Mucosa of descending colon (tissue), 3 donors: ENCODE data around the gene HDHD2. TPM values are rescaled to one million over a fixed set of nuclear protein-coding genes. Genes with fewer than 3 reads are reported as not detected.

ENCODE experiments used
- ATAC-seq: fragments of 200-7000 bp; cut with Tn5 transposase; one replicate; pipeline ENCODE4 v1.9.1; 2020; ENCODE audit warnings: mild to moderate bottlenecking, moderate library complexity
- DNase-seq, 3 donors: peaks; one replicate each; pipeline ENCODE4 v3.0.0-alpha.2; 2020
- H3K36me3 ChIP-seq: fragments of 200-600 bp; one replicate; pipeline ENCODE4 v1.8.0; 2021; ENCODE audit warnings: low read depth, mild to moderate bottlenecking
- H3K4me1 ChIP-seq: fragments of 200-600 bp; one replicate; pipeline ENCODE4 v1.8.0; 2021; ENCODE audit warnings: low read depth, mild to moderate bottlenecking
- H3K4me3 ChIP-seq: fragments of 200-600 bp; one replicate; pipeline ENCODE4 v1.8.0; 2021; ENCODE audit warnings: mild to moderate bottlenecking
- H3K9me3 ChIP-seq: fragments of 200-600 bp; one replicate; pipeline ENCODE4 v1.8.0; 2021; ENCODE audit warnings: mild to moderate bottlenecking
- CTCF ChIP-seq: fragments of 200-600 bp; IDR thresholded peaks from one replicate; pipeline ENCODE4 v1.8.0; 2022; ENCODE audit warnings: antibody characterized with exemption, mild to moderate bottlenecking
- intact Hi-C, 2 donors: fragments of 100-400 bp; cut with DNase I in 1 of 2; cut with micrococcal nuclease in 1 of 2; formaldehyde crosslinking; loops; one replicate each; pipeline versions ENCODE4 v1.11.0 to v1.11.1; 2022; cut with DNase I, micrococcal nuclease
- total RNA-seq, 3 donors: library from RNA; stranded (reverse); fragmentation: NEBNext Ultra II Directional in 2 of 3; extraction: Animal tissue kit (Norgen Biotek cat#: 25700) in 2 of 3; gene quantifications; one replicate each; pipeline versions ENCODE4 v1.2.1 to v1.2.4, GENCODE V29; 2021 to 2023
- donor health status: DM: no; HTN: no; CAD: no; lungs with moderate emphysema.
- donor health status: DM: no; HTN: no; CAD: no.
- donor health status: DM: no; HTN: yes; CAD: no.

Gene HDHD2
- total RNA-seq, 3 donors from 2014 or later, result 33.8 to 45.7 (median 37.1) TPM

- intact Hi-C loops, result no loop called here
- TF ChIP-seq CTCF, result no peak
- DNase-seq, result no peak
- no peak for ATAC-seq
- H3K4me3 ChIP-seq, result no peak overlapping the region
- H3K4me1 ChIP-seq, result peaks cover 7% of the 10 kb centered on the region
- H3K36me3 ChIP-seq, result no peaks in the 10 kb centered on the region
- no peaks in the 10 kb centered on the region for H3K9me3 ChIP-seq
Observed at GRCh38 chr18:47151439-47151838, 1.1 kb upstream of the HDHD2 start.

GRCh38 chr18:47150824-47151366 lies 595 bp upstream of the HDHD2 start:
- Histone ChIP-seq H3K9me3 (no peaks in the 10 kb centered on the region), H3K4me1 (peaks cover 7% of the 10 kb centered on the region), H3K4me3 (peak overlapping the region; percentile 52), H3K36me3 (no peaks in the 10 kb centered on the region)
- intact Hi-C loops, result no loop called here
- ATAC-seq, result peak; percentile 54
- TF ChIP-seq CTCF, result no peak
- peak; percentile 27 to 54 (median 41) for DNase-seq

GRCh38 chr18:47149457-47150028 lies 757 bp downstream of the HDHD2 start:
- H3K9me3 ChIP-seq, result no peaks in the 10 kb centered on the region
- H3K4me1 ChIP-seq, result peaks cover 7% of the 10 kb centered on the region
- ATAC-seq (peak; percentile 8), DNase-seq (peak in 2 of 3 donors; percentile 13 to 15)
- no peak for TF ChIP-seq CTCF
- H3K4me3 ChIP-seq, result peak overlapping the region; percentile 52
- intact Hi-C loops, result no loop called here
- H3K36me3 ChIP-seq, result no peaks in the 10 kb centered on the region

- Histone ChIP-seq H3K9me3 (no peaks in the 10 kb centered on the region), H3K36me3 (no peaks in the 10 kb centered on the region), H3K4me3 (no peak overlapping the region), H3K4me1 (peaks cover 5% of the 10 kb centered on the region)
- intact Hi-C loops, result no loop called here
- DNase-seq, result no peak
- no peak for TF ChIP-seq CTCF
- no peak for ATAC-seq
Observed at GRCh38 chr18:47146206-47146605, 4.1 kb downstream of the HDHD2 start.

GRCh38 chr18:47143899-47144485 lies 6.3 kb downstream of the HDHD2 start:
- DNase-seq (no peak), ATAC-seq (no peak)
- intact Hi-C loops, result no loop called here
- no peaks in the 10 kb centered on the region for H3K36me3 ChIP-seq
- H3K4me1 ChIP-seq, result no peaks in the 10 kb centered on the region
- no peak for TF ChIP-seq CTCF
- no peaks in the 10 kb centered on the region for H3K9me3 ChIP-seq
- H3K4me3 ChIP-seq, result no peak overlapping the region
